NT2/D1 (cell line): Measurements from ENCODE around the gene KIR2DL4.
"Not testable (repeated sequence)": the region's sequence is repeated elsewhere in the genome, so short reads cannot be mapped to it uniquely, and the experiment has no call there.

Experiments
- DNase-seq: peaks from one replicate; pipeline ENCODE4 v3.0.0-alpha.2; 2011; ENCODE audit warnings: low read depth, low spot score
- H3K27me3 ChIP-seq: 2 replicates; pipeline ENCODE4 v1.6.0; 2011; ENCODE audit warnings: mild to moderate bottlenecking; ENCODE audit not compliant: insufficient read length, insufficient read depth
- H3K36me3 ChIP-seq: 2 replicates; pipeline ENCODE4 v1.6.1; 2011; ENCODE audit warnings: mild to moderate bottlenecking, low read length, mixed read lengths; ENCODE audit not compliant: insufficient read depth, insufficient read length
- H3K4me1 ChIP-seq: 2 replicates; pipeline ENCODE4 v1.5.1; 2011; ENCODE audit not compliant: insufficient read depth, insufficient read length
- H3K4me3 ChIP-seq: 2 replicates; pipeline ENCODE4 v1.5.1; 2011; ENCODE audit warnings: low read depth; ENCODE audit not compliant: insufficient read length
- H3K9ac ChIP-seq: 2 replicates; pipeline ENCODE4 v1.6.0; 2011; ENCODE audit warnings: low read depth; ENCODE audit not compliant: insufficient read length
- H3K9me3 ChIP-seq: 2 replicates; pipeline ENCODE4 v1.5.1; 2011; ENCODE audit warnings: mild to moderate bottlenecking, low read length; ENCODE audit not compliant: insufficient read depth
- SUZ12 ChIP-seq: IDR thresholded peaks from 2 replicates; pipeline ENCODE4 v1.6.1; 2011; ENCODE audit not compliant: insufficient read length, insufficient read depth; ENCODE audit errors: extremely low read depth
- YY1 ChIP-seq: IDR thresholded peaks from 2 replicates; pipeline ENCODE4 v1.6.1; 2011; ENCODE audit not compliant: insufficient read length, insufficient read depth
- ZNF274 ChIP-seq: IDR thresholded peaks from 2 replicates; pipeline ENCODE4 v1.6.1; 2011; ENCODE audit warnings: mild to moderate bottlenecking, low read depth, low read length

The KIR2DL4 gene

GRCh38 chr19:54817670-54818536, 14.5 kb downstream of the KIR2DL4 start:
- no peak overlapping the region for H3K9ac ChIP-seq
- TF ChIP-seq ZNF274, result no peak
- TF ChIP-seq YY1, result no peak
- no peak for TF ChIP-seq SUZ12
- no peaks in the 10 kb centered on the region for H3K4me1 ChIP-seq
- no peaks in the 10 kb centered on the region for H3K9me3 ChIP-seq
- DNase-seq, result no peak
- H3K27me3 ChIP-seq, result peaks cover 31% of the 10 kb centered on the region
- H3K4me3 ChIP-seq, result no peak overlapping the region
- no peaks in the 10 kb centered on the region for H3K36me3 ChIP-seq

GRCh38 chr19:54824416-54824815, 21.0 kb downstream of the KIR2DL4 start:
- H3K9me3 ChIP-seq, H3K9ac ChIP-seq, H3K36me3 ChIP-seq, DNase-seq, H3K4me3 ChIP-seq, H3K4me1 ChIP-seq: not testable (repeated sequence)
- H3K27me3 ChIP-seq, result peaks cover 23% of the 10 kb centered on the region

GRCh38 chr19:54825326-54825725, 21.9 kb downstream of the KIR2DL4 start:
- DNase-seq, result not testable (repeated sequence)

GRCh38 chr19:54828064-54828463, 24.7 kb downstream of the KIR2DL4 start:
- DNase-seq, H3K9me3 ChIP-seq, H3K27me3 ChIP-seq, H3K36me3 ChIP-seq, H3K4me1 ChIP-seq, H3K4me3 ChIP-seq, H3K9ac ChIP-seq: not testable (repeated sequence)

More at GRCh38 chr19:54825326-54825725, 21.9 kb downstream of the KIR2DL4 start:
- peaks cover 16% of the 10 kb centered on the region for H3K27me3 ChIP-seq
- not testable (repeated sequence) for H3K9me3 ChIP-seq, H3K4me3 ChIP-seq, H3K4me1 ChIP-seq, H3K36me3 ChIP-seq, H3K9ac ChIP-seq

- not testable (repeated sequence) for DNase-seq, H3K27me3 ChIP-seq, H3K9me3 ChIP-seq, H3K9ac ChIP-seq, H3K36me3 ChIP-seq, H3K4me3 ChIP-seq, H3K4me1 ChIP-seq
Measured at GRCh38 chr19:54832496-54832895, 29.1 kb downstream of the KIR2DL4 start, which contains the start of gene KIR2DS4. TSS of gene KIR2DS4 (plus strand) at chr19:54832676.

- not testable (repeated sequence) for H3K9me3 ChIP-seq, H3K9ac ChIP-seq, H3K27me3 ChIP-seq, H3K4me1 ChIP-seq, DNase-seq, H3K4me3 ChIP-seq, H3K36me3 ChIP-seq
Measured at GRCh38 chr19:54835126-54835525, 31.7 kb downstream of the KIR2DL4 start.

- H3K27me3 ChIP-seq, H3K4me1 ChIP-seq, H3K4me3 ChIP-seq, H3K36me3 ChIP-seq, H3K9me3 ChIP-seq, DNase-seq, H3K9ac ChIP-seq: not testable (repeated sequence)
Measured at GRCh38 chr19:54837522-54837921, 34.1 kb downstream of the KIR2DL4 start.

- H3K27me3 ChIP-seq, H3K36me3 ChIP-seq, DNase-seq, H3K9me3 ChIP-seq, H3K4me1 ChIP-seq, H3K4me3 ChIP-seq, H3K9ac ChIP-seq: not testable (repeated sequence)
Measured at GRCh38 chr19:54843171-54843570, 39.8 kb downstream of the KIR2DL4 start.

- H3K9ac ChIP-seq, H3K9me3 ChIP-seq, H3K36me3 ChIP-seq, H3K4me1 ChIP-seq, H3K4me3 ChIP-seq, DNase-seq: not testable (repeated sequence)
- H3K27me3 ChIP-seq, result peaks cover 21% of the 10 kb centered on the region
Measured at GRCh38 chr19:54850061-54850640, 46.7 kb downstream of the KIR2DL4 start, which contains the start of gene KIR3DL2. TSS of gene KIR3DL2 (plus strand) at chr19:54850443. CDS start at chr19:54850476, 33 bp downstream.
